HG03159 (cell line): ENCODE data around the gene TMEM170A.
"Not testable (repeated sequence)": the region's sequence is repeated elsewhere in the genome, so short reads cannot be mapped to it uniquely, and the experiment has no call there.

Experiments used
- ATAC-seq: cut with Tn5 transposase; IDR thresholded peaks from one replicate; pipeline ENCODE4 v1.9.1; 2021; ENCODE audit warnings: mild to moderate bottlenecking, moderate library complexity; ENCODE audit not compliant: unreplicated experiment

The TMEM170A gene

GRCh38 chr16:75456971-75457370 lies 7.5 kb downstream of the TMEM170A start:
- no peak for ATAC-seq

GRCh38 chr16:75456486-75456885 lies 8.0 kb downstream of the TMEM170A start:
- not testable (repeated sequence) for ATAC-seq

- no peak for ATAC-seq
These were observed 8.8 kb downstream of the TMEM170A start for GRCh38 chr16:75455677-75456076.

- ATAC-seq = no peak
These were observed 11.9 kb downstream of the TMEM170A start for GRCh38 chr16:75452464-75453190.

- no peak for ATAC-seq
These were observed 18.1 kb downstream of the TMEM170A start for GRCh38 chr16:75446416-75446815.

DNA sequence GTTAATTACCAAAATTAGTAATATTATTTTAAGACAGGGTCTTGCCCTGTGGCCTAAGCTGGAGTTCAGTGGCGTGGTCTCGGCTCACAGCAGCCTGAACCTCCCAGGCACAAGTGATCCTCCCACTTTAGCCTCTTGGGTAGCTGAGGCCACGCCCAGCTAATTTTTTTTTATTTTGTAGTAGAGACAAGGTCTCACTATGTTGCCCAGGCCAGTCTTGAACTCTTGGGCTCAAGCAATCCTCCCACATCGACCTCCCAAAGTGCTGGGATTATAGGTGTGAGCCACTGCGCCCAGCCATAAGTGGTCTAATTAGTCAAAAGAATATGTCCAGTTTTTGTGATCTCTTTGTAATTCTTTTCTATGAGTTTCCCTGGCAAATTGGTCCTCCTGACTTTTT lies 19.2 kb downstream of the TMEM170A start:
- no peak for ATAC-seq

DNA sequence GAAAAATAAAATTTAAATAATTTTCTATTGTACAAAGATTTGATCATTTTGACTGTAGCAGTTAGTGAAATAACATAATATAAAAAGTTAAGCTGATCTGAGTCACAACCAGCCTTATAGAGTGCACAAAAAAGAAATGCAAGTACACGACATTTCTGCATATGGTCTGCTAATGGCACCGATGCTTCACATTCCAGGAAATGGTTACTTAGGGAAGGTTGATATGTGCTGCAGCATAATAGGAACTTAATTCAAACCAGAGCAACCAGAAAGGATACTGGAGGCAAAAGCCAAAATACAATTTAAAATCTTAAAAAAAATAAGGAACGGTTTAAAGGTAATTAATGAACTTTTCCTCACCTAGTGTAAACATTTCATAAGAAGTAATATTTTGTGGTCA lies 21.2 kb downstream of the TMEM170A start:
- no peak for ATAC-seq

- ATAC-seq = peak; percentile 61
These were observed 30.6 kb downstream of the TMEM170A start for GRCh38 chr16:75433732-75434413.

- ATAC-seq = peak; percentile 92
These were observed 31.4 kb downstream of the TMEM170A start, which contains the start of gene CFDP1 for GRCh38 chr16:75432828-75433731. CFDP1 (minus strand) TSS chr16:75433503; CDS start chr16:75433352, 151 bp downstream.

GRCh38 chr16:75429621-75430403 lies 34.7 kb downstream of the TMEM170A start:
- ATAC-seq = no peak

- not testable (repeated sequence) for ATAC-seq
These were observed 38.0 kb downstream of the TMEM170A start for GRCh38 chr16:75426524-75426923.

DNA sequence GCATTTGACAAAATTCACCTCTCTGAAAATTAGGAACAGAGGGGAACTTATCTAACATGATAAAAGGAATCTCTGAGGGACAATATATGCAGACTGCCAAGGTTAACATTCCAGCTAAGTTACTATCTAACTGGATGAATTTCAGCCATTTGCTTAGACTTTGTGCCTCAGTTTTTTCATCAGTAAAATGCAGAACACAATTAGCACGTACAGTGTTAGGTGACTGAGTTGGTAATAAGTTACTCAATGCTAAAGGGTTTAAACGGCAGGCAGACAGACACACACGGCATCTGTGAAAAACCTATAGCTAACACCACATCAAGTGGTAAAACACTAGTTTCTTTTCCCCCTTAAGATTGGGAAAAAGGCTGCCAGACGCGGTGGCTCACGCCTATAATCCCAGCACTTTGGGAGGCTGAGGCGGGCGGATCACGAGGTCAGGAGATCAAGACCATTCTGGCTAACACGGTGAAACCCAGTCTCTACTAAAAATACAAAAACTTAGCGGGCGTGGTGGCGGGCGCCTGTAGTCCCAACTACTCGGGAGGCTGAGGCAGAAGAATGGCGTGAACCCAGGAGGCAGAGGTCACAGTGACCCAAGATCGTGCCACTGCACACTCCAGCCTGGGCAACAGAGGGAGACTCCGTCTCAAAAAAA lies 40.3 kb downstream of the TMEM170A start:
- not testable (repeated sequence) for ATAC-seq

- no peak for ATAC-seq
These were observed 40.8 kb downstream of the TMEM170A start for GRCh38 chr16:75423723-75424104.

- no peak for ATAC-seq
These were observed 42.7 kb downstream of the TMEM170A start for GRCh38 chr16:75421820-75422126.

- ATAC-seq = peak; percentile 60
These were observed 43.3 kb downstream of the TMEM170A start for GRCh38 chr16:75420987-75421819.

GRCh38 chr16:75416904-75417565 lies 47.5 kb downstream of the TMEM170A start:
- no peak for ATAC-seq

DNA sequence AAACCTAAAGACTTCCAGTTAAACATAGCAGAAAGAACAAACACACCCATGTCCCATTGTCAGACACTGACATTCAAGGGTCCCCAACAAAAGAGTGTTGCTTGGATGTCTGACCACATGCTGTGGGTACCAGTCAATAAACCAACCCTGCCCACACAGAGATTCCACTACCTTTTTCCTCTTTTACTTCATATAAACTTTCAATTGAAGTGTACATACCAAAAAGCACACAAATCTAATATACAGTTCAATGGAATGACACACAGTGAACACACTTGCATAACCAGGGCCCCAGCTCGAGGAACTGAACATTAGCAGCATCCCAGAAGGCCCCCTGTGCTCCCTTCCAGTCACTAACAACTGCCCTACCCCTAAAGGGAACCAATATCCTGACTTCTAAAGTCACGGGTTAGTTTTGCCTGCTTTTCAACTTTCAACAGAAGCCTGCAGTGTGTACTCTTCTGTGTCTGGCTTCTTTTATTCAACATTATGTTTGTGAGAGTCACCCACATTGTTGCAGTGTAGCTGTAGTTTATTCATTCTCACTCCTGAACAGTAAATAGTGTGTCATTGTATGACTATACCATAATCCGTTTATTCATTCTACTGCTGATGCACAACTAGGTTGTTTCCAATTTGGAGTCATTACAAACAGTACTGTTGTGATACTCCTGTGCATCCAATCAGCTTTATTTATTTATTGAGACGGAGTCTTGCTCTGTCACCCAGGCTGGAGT lies 49.2 kb downstream of the TMEM170A start:
- ATAC-seq = no peak

GRCh38 chr16:75413951-75414350 lies 50.5 kb downstream of the TMEM170A start:
- ATAC-seq = no peak
